Occipital lobe (tissue), 2 donors: Measurements from ENCODE around the gene TMEM185B. TPM values are rescaled to one million over a fixed set of nuclear protein-coding genes. Genes with fewer than 3 reads are reported as not detected.

Experiments
- small RNA-seq: library from RNA; depleted of rRNA; stranded (forward); fragments of <200 nt; gene quantifications from one replicate; pipeline ENCODE3, GENCODE V24; 2014
- total RNA-seq: library from RNA; depleted of rRNA; stranded (reverse); fragments of >200 nt; gene quantifications from one replicate; pipeline ENCODE4 v1.2.3, GENCODE V29; 2014

Gene TMEM185B
- total RNA-seq, 1 donor from 2014 or later: 18.6 TPM

Small RNAs within 50 kb of the gene (small RNA-seq; reads per million reads assigned to genes)
- not detected for gene MTND4LP14
- gene RF00019: not detected

Other genes with a start within 250 kb of the TMEM185B start
- 97.6 TPM for gene EPB41L5, start 210.3 kb downstream of the TMEM185B start, total RNA-seq
- 35.6 TPM for gene RALB, start 29.5 kb upstream of the TMEM185B start, total RNA-seq
- gene INHBB, start 122.7 kb upstream of the TMEM185B start, total RNA-seq: 5.0 TPM